Measurements from ENCODE around the gene TNFRSF12A.

Gene TNFRSF12A

GRCh38 chr16:3035972-3036725 lies 16.0 kb downstream of the TNFRSF12A start:
- ChIA-PET CTCF (interaction anchor here (1.3 to 9.6 kb wide), 5 partner anchors 5 to 93 kb away, joined by 3 to 169 read pairs (median 44); partner anchors contain the start of genes BICDL2 and MMP25), POLR2A (no interaction called here)
- DNase-seq (ENCODE audit: low read depth, low spot score): no peak
- no peak for TF ChIP-seq CTCF (IDR thresholded peaks at IDR 0.05; ENCODE audit: insufficient read depth, low read length, missing control alignments)
- no peak overlapping the region for H3K4me3 ChIP-seq (ENCODE audit: low read depth, low read length)

GRCh38 chr16:3036726-3037315 lies 16.7 kb downstream of the TNFRSF12A start, which contains the start of gene BICDL2:
TSS of gene BICDL2 (minus strand) at chr16:3036944. CDS start at chr16:3035496, 1,448 bp downstream.
- H3K4me3 ChIP-seq (ENCODE audit: low read depth, low read length): no peak within 1 kb of the TSS
- no peak for TF ChIP-seq CTCF (IDR thresholded peaks at IDR 0.05; ENCODE audit: insufficient read depth, low read length, missing control alignments)
- CTCF ChIA-PET: interaction anchor here (1.0 to 9.7 kb wide), 3 partner anchors 6 to 61 kb away, joined by 3 to 146 read pairs (median 5); no protein-coding TSS in a partner anchor
- POLR2A ChIA-PET: no interaction called here
- DNase-seq (ENCODE audit: low read depth, low spot score): no peak

GRCh38 chr16:3038256-3038655 lies 18.1 kb downstream of the TNFRSF12A start:
- ChIA-PET POLR2A (no interaction called here), CTCF (interaction anchor here (1.0 to 9.7 kb wide), 4 partner anchors 7 to 60 kb away, joined by 5 to 146 read pairs (median 6); no protein-coding TSS in a partner anchor)
- H3K4me3 ChIP-seq (ENCODE audit: low read depth, low read length): no peak overlapping the region
- no peak for DNase-seq (ENCODE audit: low read depth, low spot score)
- no peak for TF ChIP-seq CTCF (IDR thresholded peaks at IDR 0.05; ENCODE audit: insufficient read depth, low read length, missing control alignments)

GRCh38 chr16:3038896-3039295 lies 18.7 kb downstream of the TNFRSF12A start:
- CTCF ChIA-PET: interaction anchor here (1.6 to 9.7 kb wide), 3 partner anchors 8 to 19 kb away, joined by 6 to 146 read pairs (median 7); no protein-coding TSS in a partner anchor
- POLR2A ChIA-PET: no interaction called here
- no peak for DNase-seq (ENCODE audit: low read depth, low spot score)
- no peak overlapping the region for H3K4me3 ChIP-seq (ENCODE audit: low read depth, low read length)
- TF ChIP-seq CTCF (IDR thresholded peaks at IDR 0.05; ENCODE audit: insufficient read depth, low read length, missing control alignments): no peak

- ChIA-PET CTCF (interaction anchor here (3.7 to 9.7 kb wide), 2 partner anchors 11 to 16 kb away, joined by 19 to 146 read pairs; no protein-coding TSS in a partner anchor), POLR2A (interaction anchor here (1.1 to 1.9 kb wide), 2 partner anchors 13 to 21 kb away, joined by 3 to 6 read pairs; no protein-coding TSS in a partner anchor)
- no peak for TF ChIP-seq CTCF (IDR thresholded peaks at IDR 0.05; ENCODE audit: insufficient read depth, low read length, missing control alignments)
- no peak overlapping the region for H3K4me3 ChIP-seq (ENCODE audit: low read depth, low read length)
- no peak for DNase-seq (ENCODE audit: low read depth, low spot score)
Measured at GRCh38 chr16:3042376-3042775, 22.2 kb downstream of the TNFRSF12A start.

GRCh38 chr16:3044708-3045107 lies 24.5 kb downstream of the TNFRSF12A start:
- no peak overlapping the region for H3K4me3 ChIP-seq (ENCODE audit: low read depth, low read length)
- ChIA-PET POLR2A (no interaction called here), CTCF (interaction anchor here (0.5 to 9.7 kb wide), 4 partner anchors 13 to 84 kb away, joined by 3 to 146 read pairs (median 8); no protein-coding TSS in a partner anchor)
- TF ChIP-seq CTCF (IDR thresholded peaks at IDR 0.05; ENCODE audit: insufficient read depth, low read length, missing control alignments): no peak
- no peak for DNase-seq (ENCODE audit: low read depth, low spot score)

Data from AG04449 (cell line).